ENCODE data around the gene ETV6. TPM values are rescaled to one million over a fixed set of nuclear protein-coding genes. Genes with fewer than 3 reads are reported as not detected.
A peak's percentile ranks its signal among the peaks of the same experiment; 100 is the strongest.

The ETV6 gene
- total RNA-seq, 8 experiments from 2014 or later = 2.9 to 18.6 (median 4.9) TPM

GRCh38 chr12:11661491-11662089 lies 12.1 kb downstream of the ETV6 start:
- in situ Hi-C loops (cut with MboI; ENCODE audit: low pct_unique_long_range_greater_than_20kb in 2 of 9, low sequenced_read_pairs in 9 of 9, unreplicated experiment in 9 of 9) = no loop called here
- H3K4me1 ChIP-seq (replicated peaks in 1 of 2) = peaks cover 8 to 15% of the 10 kb centered on the region in 2 donors
- ATAC-seq (replicated peaks in 6 of 8) = peak in 1 of 8 experiments; percentile 28
- no peak overlapping the region for H3K27ac ChIP-seq
- no peak overlapping the region for H3K4me3 ChIP-seq
- 60 to 100% (median 82%) methylated on average over 1 to 7 of the region's 8 CpGs; no CpG with 5 or more reads in 2 of the 10 experiments for WGBS, 10 experiments

GRCh38 chr12:11662369-11662768 lies 12.9 kb downstream of the ETV6 start:
- in situ Hi-C loops (cut with MboI; ENCODE audit: low pct_unique_long_range_greater_than_20kb in 2 of 9, low sequenced_read_pairs in 9 of 9, unreplicated experiment in 9 of 9) = no loop called here
- 80 to 100% (median 93%) methylated on average over 1 to 3 of the region's 3 CpGs; no CpG with 5 or more reads in 3 of the 10 experiments for WGBS, 10 experiments
- Histone ChIP-seq H3K27ac (no peak overlapping the region), H3K4me1 (replicated peaks in 1 of 2) (peaks cover 8 to 15% of the 10 kb centered on the region in 2 donors), H3K4me3 (no peak overlapping the region)
- ATAC-seq (replicated peaks in 6 of 8) = no peak

- WGBS, 10 experiments = 10 to 100% (median 71%) methylated on average over 1 to 7 of the region's 7 CpGs
- peaks cover 8 to 15% of the 10 kb centered on the region in 2 donors for H3K4me1 ChIP-seq (replicated peaks in 1 of 2)
- H3K4me3 ChIP-seq = no peak overlapping the region
- in situ Hi-C loops (cut with MboI; ENCODE audit: low pct_unique_long_range_greater_than_20kb in 2 of 9, low sequenced_read_pairs in 9 of 9, unreplicated experiment in 9 of 9) = no loop called here
- peak; percentile 51 to 99 (median 92) for ATAC-seq (replicated peaks in 6 of 8)
- peak overlapping the region in 1 of 2 donors; percentile 62 for H3K27ac ChIP-seq
Observed at GRCh38 chr12:11663130-11663529, 13.7 kb downstream of the ETV6 start.

- no peak for ATAC-seq (replicated peaks in 6 of 8)
- in situ Hi-C loops (cut with MboI; ENCODE audit: low pct_unique_long_range_greater_than_20kb in 2 of 9, low sequenced_read_pairs in 9 of 9, unreplicated experiment in 9 of 9) = no loop called here
- 81 to 100% (median 96%) methylated on average over 1 to 3 of the region's 3 CpGs for WGBS, 10 experiments
- no peak overlapping the region for H3K27ac ChIP-seq
- H3K4me1 ChIP-seq (replicated peaks in 1 of 2) = peaks cover 8 to 15% of the 10 kb centered on the region in 2 donors
- no peak overlapping the region for H3K4me3 ChIP-seq
Observed at GRCh38 chr12:11664101-11664500, 14.6 kb downstream of the ETV6 start.

- ATAC-seq (replicated peaks in 6 of 8) = no peak
- in situ Hi-C loops (cut with MboI; ENCODE audit: low pct_unique_long_range_greater_than_20kb in 2 of 9, low sequenced_read_pairs in 9 of 9, unreplicated experiment in 9 of 9) = no loop called here
- WGBS, 10 experiments = 75 to 100% (median 86%) methylated on average over 1 to 8 of the region's 13 CpGs; no CpG with 5 or more reads in 3 of the 10 experiments
- Histone ChIP-seq H3K4me3 (no peak overlapping the region), H3K4me1 (replicated peaks in 1 of 2) (peaks cover 8 to 15% of the 10 kb centered on the region in 2 donors), H3K27ac (no peak overlapping the region)
Observed at GRCh38 chr12:11666131-11667050, 16.9 kb downstream of the ETV6 start.

- WGBS, 10 experiments = 90 to 100% (median 96%) methylated on average over 1 to 5 of the region's 5 CpGs; no CpG with 5 or more reads in 1 of the 10 experiments
- in situ Hi-C loops (cut with MboI; ENCODE audit: low pct_unique_long_range_greater_than_20kb in 2 of 9, low sequenced_read_pairs in 9 of 9, unreplicated experiment in 9 of 9) = no loop called here
- ATAC-seq (replicated peaks in 6 of 8) = no peak
Observed at GRCh38 chr12:11667171-11667570, 17.7 kb downstream of the ETV6 start.

GRCh38 chr12:11668611-11669010 lies 19.1 kb downstream of the ETV6 start:
- no peak for ATAC-seq (replicated peaks in 6 of 8)
- no peak overlapping the region for H3K27ac ChIP-seq
- WGBS, 10 experiments = 51 to 100% (median 90%) methylated on average over 2 to 5 of the region's 6 CpGs; no CpG with 5 or more reads in 2 of the 10 experiments

More at GRCh38 chr12:11667171-11667570, 17.7 kb downstream of the ETV6 start:
- H3K27ac ChIP-seq = no peak overlapping the region
- peaks cover 11 to 22% of the 10 kb centered on the region in 2 donors for H3K4me1 ChIP-seq (replicated peaks in 1 of 2)
- H3K4me3 ChIP-seq = no peak overlapping the region

GRCh38 chr12:11669348-11669747 lies 19.9 kb downstream of the ETV6 start:
- Histone ChIP-seq H3K4me3 (no peak overlapping the region), H3K27ac (no peak overlapping the region), H3K4me1 (replicated peaks in 1 of 2) (peaks cover 16 to 25% of the 10 kb centered on the region in 2 donors)
- in situ Hi-C loops (cut with MboI; ENCODE audit: low pct_unique_long_range_greater_than_20kb in 2 of 9, low sequenced_read_pairs in 9 of 9, unreplicated experiment in 9 of 9) = no loop called here
- no peak for ATAC-seq (replicated peaks in 6 of 8)
- WGBS, 10 experiments = 52 to 87% (median 75%) methylated on average over 2 to 5 of the region's 5 CpGs; no CpG with 5 or more reads in 3 of the 10 experiments

More at GRCh38 chr12:11668611-11669010, 19.1 kb downstream of the ETV6 start:
- H3K4me3 ChIP-seq = no peak overlapping the region
- peaks cover 11 to 23% of the 10 kb centered on the region in 2 donors for H3K4me1 ChIP-seq (replicated peaks in 1 of 2)
- in situ Hi-C loops (cut with MboI; ENCODE audit: low pct_unique_long_range_greater_than_20kb in 2 of 9, low sequenced_read_pairs in 9 of 9, unreplicated experiment in 9 of 9) = no loop called here

GRCh38 chr12:11672256-11673191 lies 23.1 kb downstream of the ETV6 start:
- peak in 5 of 8 experiments; percentile 16 to 57 (median 44) for ATAC-seq (replicated peaks in 6 of 8)
- 40 to 100% (median 66%) methylated on average over 1 to 14 of the region's 18 CpGs for WGBS, 10 experiments
- Histone ChIP-seq H3K4me1 (replicated peaks in 1 of 2) (peaks cover 37 to 48% of the 10 kb centered on the region in 2 donors), H3K27ac (no peak overlapping the region), H3K4me3 (no peak overlapping the region)
- in situ Hi-C loops (cut with MboI; ENCODE audit: low pct_unique_long_range_greater_than_20kb in 2 of 9, low sequenced_read_pairs in 9 of 9, unreplicated experiment in 9 of 9) = no loop called here

- H3K4me3 ChIP-seq = no peak overlapping the region
- no peak overlapping the region for H3K27ac ChIP-seq
- WGBS, 10 experiments = 60 to 94% (median 81%) methylated on average over 2 to 12 of the region's 13 CpGs
- H3K4me1 ChIP-seq (replicated peaks in 1 of 2) = peaks cover 38 to 49% of the 10 kb centered on the region in 2 donors
- in situ Hi-C loops (cut with MboI; ENCODE audit: low pct_unique_long_range_greater_than_20kb in 2 of 9, low sequenced_read_pairs in 9 of 9, unreplicated experiment in 9 of 9) = no loop called here
- ATAC-seq (replicated peaks in 6 of 8) = no peak
Observed at GRCh38 chr12:11673666-11674461, 24.4 kb downstream of the ETV6 start.

- peaks cover 38 to 49% of the 10 kb centered on the region in 2 donors for H3K4me1 ChIP-seq (replicated peaks in 1 of 2)
- no peak for ATAC-seq (replicated peaks in 6 of 8)
- no peak overlapping the region for H3K27ac ChIP-seq
- in situ Hi-C loops (cut with MboI; ENCODE audit: low pct_unique_long_range_greater_than_20kb in 2 of 9, low sequenced_read_pairs in 9 of 9, unreplicated experiment in 9 of 9) = no loop called here
- 93 to 100% (median 100%) methylated on average over 1 to 2 of the region's 4 CpGs; no CpG with 5 or more reads in 4 of the 10 experiments for WGBS, 10 experiments
- no peak overlapping the region for H3K4me3 ChIP-seq
Observed at GRCh38 chr12:11674894-11675390, 25.5 kb downstream of the ETV6 start.
